Measurements from ENCODE around the gene LGR4. TPM values are rescaled to one million over a fixed set of nuclear protein-coding genes. Genes with fewer than 3 reads are reported as not detected.

The LGR4 gene
- total RNA-seq, 4 donors from 2014 or later = 5.5 to 37.6 (median 11.8) TPM

GRCh38 chr11:27354359-27354965 lies 118.1 kb downstream of the LGR4 start:
- no peak for TF ChIP-seq POLR2A (IDR thresholded peaks at IDR 0.05)
- TF ChIP-seq, protein P1, sequence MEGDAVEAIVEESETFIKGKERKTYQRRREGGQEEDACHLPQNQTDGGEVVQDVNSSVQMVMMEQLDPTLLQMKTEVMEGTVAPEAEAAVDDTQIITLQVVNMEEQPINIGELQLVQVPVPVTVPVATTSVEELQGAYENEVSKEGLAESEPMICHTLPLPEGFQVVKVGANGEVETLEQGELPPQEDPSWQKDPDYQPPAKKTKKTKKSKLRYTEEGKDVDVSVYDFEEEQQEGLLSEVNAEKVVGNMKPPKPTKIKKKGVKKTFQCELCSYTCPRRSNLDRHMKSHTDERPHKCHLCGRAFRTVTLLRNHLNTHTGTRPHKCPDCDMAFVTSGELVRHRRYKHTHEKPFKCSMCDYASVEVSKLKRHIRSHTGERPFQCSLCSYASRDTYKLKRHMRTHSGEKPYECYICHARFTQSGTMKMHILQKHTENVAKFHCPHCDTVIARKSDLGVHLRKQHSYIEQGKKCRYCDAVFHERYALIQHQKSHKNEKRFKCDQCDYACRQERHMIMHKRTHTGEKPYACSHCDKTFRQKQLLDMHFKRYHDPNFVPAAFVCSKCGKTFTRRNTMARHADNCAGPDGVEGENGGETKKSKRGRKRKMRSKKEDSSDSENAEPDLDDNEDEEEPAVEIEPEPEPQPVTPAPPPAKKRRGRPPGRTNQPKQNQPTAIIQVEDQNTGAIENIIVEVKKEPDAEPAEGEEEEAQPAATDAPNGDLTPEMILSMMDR (IDR thresholded peaks at IDR 0.05 in 4 of 5, conservative IDR thresholded peaks at IDR 0.05 in 1 of 5) = no peak
- in situ Hi-C loops (cut with MboI; ENCODE audit: low sequenced_read_pairs in 4 of 4) (loop anchor here in 1 of 4 donors (25.0 kb wide), 1 partner anchor 133 kb away; no protein-coding TSS in a partner anchor), intact Hi-C loops (cut with DNase I; ENCODE audit: low total_unique reads) (no loop called here)
- no peak for ATAC-seq
- Histone ChIP-seq H3K9me3 (no peaks in the 10 kb centered on the region), H3K27ac (no peak overlapping the region), H3K4me3 (no peak overlapping the region), H3K36me3 (no peaks in the 10 kb centered on the region), H3K27me3 (no peaks in the 10 kb centered on the region), H3K4me1 (no peaks in the 10 kb centered on the region)
- DNase-seq = no peak

GRCh38 chr11:27353593-27354358 lies 118.8 kb downstream of the LGR4 start:
- intact Hi-C loops (cut with DNase I; ENCODE audit: low total_unique reads) = no loop called here
- no peaks in the 10 kb centered on the region for H3K4me1 ChIP-seq
- ATAC-seq = peak; percentile 42 to 43
- TF ChIP-seq POLR2A (IDR thresholded peaks at IDR 0.05) = no peak
- DNase-seq = no peak
- H3K36me3 ChIP-seq = no peaks in the 10 kb centered on the region
- H3K9me3 ChIP-seq = no peaks in the 10 kb centered on the region
- no peaks in the 10 kb centered on the region for H3K27me3 ChIP-seq
- in situ Hi-C loops (cut with MboI; ENCODE audit: low sequenced_read_pairs in 4 of 4) = loop anchor here in 1 of 4 donors (25.0 kb wide), 1 partner anchor 134 kb away; no protein-coding TSS in a partner anchor
- H3K27ac ChIP-seq = no peak overlapping the region
- H3K4me3 ChIP-seq = no peak overlapping the region

DNA sequence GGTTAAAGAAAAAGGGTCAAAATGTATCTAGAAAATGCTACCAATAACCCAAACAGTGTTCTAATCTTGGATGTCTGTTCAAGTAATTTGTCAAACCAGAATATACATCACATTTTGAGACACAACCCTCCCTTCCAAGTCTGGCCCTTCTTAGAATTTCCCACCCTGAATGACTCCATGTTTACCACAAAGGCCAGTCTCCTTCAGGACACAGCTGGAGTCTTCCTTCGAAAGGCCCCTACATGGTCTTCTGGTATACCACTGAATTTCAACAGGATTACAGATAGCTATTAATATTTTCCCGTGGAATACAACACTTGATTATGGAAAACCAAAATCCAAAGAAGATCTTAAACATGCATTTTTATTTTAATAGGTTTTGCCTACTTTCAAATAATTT lies 119.8 kb downstream of the LGR4 start:
- Histone ChIP-seq H3K4me1 (no peaks in the 10 kb centered on the region), H3K36me3 (no peaks in the 10 kb centered on the region), H3K27ac (no peak overlapping the region), H3K9me3 (no peaks in the 10 kb centered on the region), H3K27me3 (no peaks in the 10 kb centered on the region), H3K4me3 (no peak overlapping the region)
- DNase-seq (no peak), ATAC-seq (no peak)
- intact Hi-C loops (cut with DNase I; ENCODE audit: low total_unique reads) (no loop called here), in situ Hi-C loops (cut with MboI; ENCODE audit: low sequenced_read_pairs in 4 of 4) (loop anchor here in 1 of 4 donors (25.0 kb wide), 1 partner anchor 135 kb away; no protein-coding TSS in a partner anchor)
- TF ChIP-seq, protein P1 (IDR thresholded peaks at IDR 0.05 in 4 of 5, conservative IDR thresholded peaks at IDR 0.05 in 1 of 5) = no peak
- TF ChIP-seq POLR2A (IDR thresholded peaks at IDR 0.05) = no peak

DNA sequence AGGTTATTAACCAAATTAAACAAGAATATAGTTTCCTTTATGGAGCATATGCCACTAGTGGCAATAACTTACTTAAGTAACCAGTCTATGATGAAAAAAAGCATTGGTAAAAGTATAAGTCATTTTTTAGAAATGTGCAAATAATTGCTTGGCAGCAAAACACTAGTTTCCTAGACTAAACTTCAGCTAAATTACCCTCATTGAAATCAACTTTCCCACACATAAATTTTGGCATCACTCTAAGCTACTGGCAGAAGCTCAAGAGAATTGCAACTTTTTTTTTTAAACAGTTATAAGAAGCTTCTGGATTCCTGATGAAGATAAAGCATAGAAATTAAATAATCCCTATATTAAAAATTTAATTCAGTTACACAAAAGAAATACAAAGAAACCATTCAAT lies 122.1 kb downstream of the LGR4 start:
- Histone ChIP-seq H3K4me1 (no peaks in the 10 kb centered on the region), H3K4me3 (no peak overlapping the region), H3K27me3 (no peaks in the 10 kb centered on the region), H3K9me3 (no peaks in the 10 kb centered on the region), H3K36me3 (no peaks in the 10 kb centered on the region), H3K27ac (no peak overlapping the region)
- TF ChIP-seq POLR2A (IDR thresholded peaks at IDR 0.05) = no peak
- TF ChIP-seq, protein P1 (IDR thresholded peaks at IDR 0.05 in 4 of 5, conservative IDR thresholded peaks at IDR 0.05 in 1 of 5) = no peak
- intact Hi-C loops (cut with DNase I; ENCODE audit: low total_unique reads) = no loop called here
- in situ Hi-C loops (cut with MboI; ENCODE audit: low sequenced_read_pairs in 4 of 4) = loop anchor here in 1 of 4 donors (25.0 kb wide), 1 partner anchor 137 kb away; no protein-coding TSS in a partner anchor
- DNase-seq (no peak), ATAC-seq (no peak)

GRCh38 chr11:27349919-27350318 lies 122.7 kb downstream of the LGR4 start:
- no peaks in the 10 kb centered on the region for H3K9me3 ChIP-seq
- DNase-seq = no peak
- no peaks in the 10 kb centered on the region for H3K27me3 ChIP-seq
- ATAC-seq = no peak
- no peak overlapping the region for H3K27ac ChIP-seq
- no peaks in the 10 kb centered on the region for H3K4me1 ChIP-seq
- H3K36me3 ChIP-seq = no peaks in the 10 kb centered on the region
- in situ Hi-C loops (cut with MboI; ENCODE audit: low sequenced_read_pairs in 4 of 4) (loop anchor here in 1 of 4 donors (25.0 kb wide), 1 partner anchor 137 kb away; no protein-coding TSS in a partner anchor), intact Hi-C loops (cut with DNase I; ENCODE audit: low total_unique reads) (no loop called here)
- H3K4me3 ChIP-seq = no peak overlapping the region
- TF ChIP-seq, protein P1 (IDR thresholded peaks at IDR 0.05 in 4 of 5, conservative IDR thresholded peaks at IDR 0.05 in 1 of 5) = no peak
- TF ChIP-seq POLR2A (IDR thresholded peaks at IDR 0.05) = no peak
